Adrenal gland (tissue), 5 donors: Measurements from ENCODE around the gene LMAN2.

ENCODE experiments used
- POLR2A ChIP-seq, 2 donors: fragments of 450-650 bp; IDR thresholded peaks; one replicate each; pipeline ENCODE4 v1.6.1; 2017; ENCODE audit warnings: antibody characterized with exemption in 2 of 2, mild to moderate bottlenecking in 2 of 2, moderate library complexity in 1 of 2
- TF ChIP-seq, protein P1 (sequence below), 6 experiments: fragments of 450-650 bp in 4 of 6; fragments of 200-600 bp in 2 of 6; sonication (generic) in 1 of 6; IDR thresholded peaks; 1 replicate in 5 of 6; 2 replicates in 1 of 6; pipeline versions ENCODE4 v1.5.1 to v1.8.0; 2016 to 2021; ENCODE audit warnings: antibody characterized with exemption in 6 of 6, mild to moderate bottlenecking in 2 of 6, moderate library complexity in 1 of 6
- donor health status: DM: no; HTN: no; CAD: no.

GRCh38 chr5:177319913-177320588 lies 31.4 kb downstream of the LMAN2 start:
- TF ChIP-seq POLR2A (IDR thresholded peaks at IDR 0.05): no peak
- TF ChIP-seq, protein P1, sequence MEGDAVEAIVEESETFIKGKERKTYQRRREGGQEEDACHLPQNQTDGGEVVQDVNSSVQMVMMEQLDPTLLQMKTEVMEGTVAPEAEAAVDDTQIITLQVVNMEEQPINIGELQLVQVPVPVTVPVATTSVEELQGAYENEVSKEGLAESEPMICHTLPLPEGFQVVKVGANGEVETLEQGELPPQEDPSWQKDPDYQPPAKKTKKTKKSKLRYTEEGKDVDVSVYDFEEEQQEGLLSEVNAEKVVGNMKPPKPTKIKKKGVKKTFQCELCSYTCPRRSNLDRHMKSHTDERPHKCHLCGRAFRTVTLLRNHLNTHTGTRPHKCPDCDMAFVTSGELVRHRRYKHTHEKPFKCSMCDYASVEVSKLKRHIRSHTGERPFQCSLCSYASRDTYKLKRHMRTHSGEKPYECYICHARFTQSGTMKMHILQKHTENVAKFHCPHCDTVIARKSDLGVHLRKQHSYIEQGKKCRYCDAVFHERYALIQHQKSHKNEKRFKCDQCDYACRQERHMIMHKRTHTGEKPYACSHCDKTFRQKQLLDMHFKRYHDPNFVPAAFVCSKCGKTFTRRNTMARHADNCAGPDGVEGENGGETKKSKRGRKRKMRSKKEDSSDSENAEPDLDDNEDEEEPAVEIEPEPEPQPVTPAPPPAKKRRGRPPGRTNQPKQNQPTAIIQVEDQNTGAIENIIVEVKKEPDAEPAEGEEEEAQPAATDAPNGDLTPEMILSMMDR (IDR thresholded peaks at IDR 0.05): no peak
